Suprapubic skin (tissue), 4 donors: ENCODE results near the gene HEATR5A.

Experiments used
- CTCF ChIP-seq, 2 donors: fragments of 200-600 bp in 1 of 2; fragments of 450-650 bp in 1 of 2; sonication (generic) in 1 of 2; IDR thresholded peaks; one replicate each; pipeline ENCODE4 v1.5.1; 2016 to 2019; ENCODE audit warnings: antibody characterized with exemption in 2 of 2, mild to moderate bottlenecking in 1 of 2, moderate library complexity in 1 of 2
- EP300 ChIP-seq: sonication (generic); formaldehyde crosslinking; IDR thresholded peaks from one replicate; pipeline ENCODE4 v1.6.1; 2017; ENCODE audit warnings: antibody characterized with exemption
- POLR2A ChIP-seq, 2 donors: fragments of 450-650 bp; IDR thresholded peaks; one replicate each; pipeline ENCODE4 v1.6.1; 2017; ENCODE audit warnings: antibody characterized with exemption in 2 of 2, mild to moderate bottlenecking in 2 of 2, moderate library complexity in 2 of 2
- POLR2AphosphoS5 ChIP-seq, 3 donors: sonication (generic); formaldehyde crosslinking; IDR thresholded peaks; one replicate each; pipeline ENCODE4 v1.6.1; 2017; ENCODE audit warnings: antibody characterized with exemption in 3 of 3

DNA sequence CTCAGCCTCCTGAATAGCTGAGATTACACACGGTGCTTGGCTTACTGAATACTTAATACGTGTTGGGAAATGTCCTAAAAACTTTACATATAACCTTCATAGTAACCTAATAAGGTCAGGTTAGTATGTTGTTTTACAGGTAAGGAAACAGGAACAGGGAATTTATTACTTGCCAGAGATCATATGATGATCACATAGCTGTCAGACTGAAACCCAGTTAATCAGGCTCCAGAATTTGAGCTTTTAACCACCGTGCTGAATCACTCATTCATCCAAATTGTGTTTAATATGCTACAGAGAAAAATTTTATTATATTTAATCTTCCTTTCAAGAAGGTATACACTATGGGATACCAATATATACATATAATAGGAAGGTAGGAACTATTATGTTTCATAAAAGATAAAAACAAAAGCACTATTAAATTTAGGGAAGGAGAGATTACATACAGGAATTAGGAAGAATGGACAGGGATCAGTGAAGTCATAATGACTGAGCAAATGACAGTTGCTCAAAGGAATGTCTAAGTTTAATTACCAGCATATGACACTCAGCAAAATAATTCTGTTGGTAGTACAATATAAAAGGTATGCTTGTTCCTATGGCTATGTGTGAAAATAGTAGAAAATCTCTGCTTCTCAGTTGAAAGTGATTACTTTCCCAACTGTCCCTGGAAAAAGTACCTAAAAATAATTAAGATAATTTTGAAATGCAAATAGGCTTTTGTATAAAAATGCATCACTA is 59.3 kb downstream of the HEATR5A start:
- TF ChIP-seq CTCF (IDR thresholded peaks at IDR 0.05) (no peak), POLR2A (IDR thresholded peaks at IDR 0.05) (no peak), POLR2AphosphoS5 (IDR thresholded peaks at IDR 0.05) (no peak), EP300 (no peak)
